ENCODE measurements around the gene COL6A2.

COL6A2 gene

GRCh38 chr21:46150491-46151121 is 52.7 kb downstream of the COL6A2 start:
- Histone ChIP-seq H3K4me1 (ENCODE audit: control insufficient read depth in 5 of 5, insufficient read depth in 5 of 5, low read length in 5 of 5) (peaks cover 0 to 13% (median 12%) of the 10 kb centered on the region in 5 donors), H3K36me3 (ENCODE audit: control insufficient read depth in 5 of 5, insufficient read depth in 5 of 5, low read length in 5 of 5) (no peaks in the 10 kb centered on the region)

GRCh38 chr21:46151261-46151988 is 53.5 kb downstream of the COL6A2 start:
- Histone ChIP-seq H3K4me3 (ENCODE audit: low read depth in 1 of 5, low read length in 5 of 5) (no peak overlapping the region), H3K4me1 (ENCODE audit: control insufficient read depth in 5 of 5, insufficient read depth in 5 of 5, low read length in 5 of 5) (peaks cover 0 to 13% (median 12%) of the 10 kb centered on the region in 5 donors), H3K27ac (ENCODE audit: low read depth, low read length) (no peak overlapping the region), H3K9ac (ENCODE audit: low read length in 5 of 5) (no peak overlapping the region), H3K36me3 (ENCODE audit: control insufficient read depth in 5 of 5, insufficient read depth in 5 of 5, low read length in 5 of 5) (no peaks in the 10 kb centered on the region), H3K9me3 (ENCODE audit: control insufficient read depth in 5 of 5, low read length in 5 of 5) (no peaks in the 10 kb centered on the region), H3K27me3 (ENCODE audit: control insufficient read depth in 5 of 5, insufficient read depth in 4 of 5, low read length in 5 of 5) (peaks cover 0 to 8% (median 3%) of the 10 kb centered on the region in 5 donors)

More at GRCh38 chr21:46150491-46151121, 52.7 kb downstream of the COL6A2 start:
- Histone ChIP-seq H3K4me3 (ENCODE audit: low read depth in 1 of 5, low read length in 5 of 5) (no peak overlapping the region), H3K27ac (ENCODE audit: low read depth, low read length) (no peak overlapping the region), H3K9ac (ENCODE audit: low read length in 5 of 5) (no peak overlapping the region), H3K27me3 (ENCODE audit: control insufficient read depth in 5 of 5, insufficient read depth in 4 of 5, low read length in 5 of 5) (peaks cover 0 to 8% (median 3%) of the 10 kb centered on the region in 5 donors), H3K9me3 (ENCODE audit: control insufficient read depth in 5 of 5, low read length in 5 of 5) (no peaks in the 10 kb centered on the region)

- H3K9ac ChIP-seq (ENCODE audit: low read length in 5 of 5) = no peak overlapping the region
- no peaks in the 10 kb centered on the region for H3K36me3 ChIP-seq (ENCODE audit: control insufficient read depth in 5 of 5, insufficient read depth in 5 of 5, low read length in 5 of 5)
- no peaks in the 10 kb centered on the region for H3K9me3 ChIP-seq (ENCODE audit: control insufficient read depth in 5 of 5, low read length in 5 of 5)
- H3K4me3 ChIP-seq (ENCODE audit: low read depth in 1 of 5, low read length in 5 of 5) = no peak overlapping the region
- H3K27ac ChIP-seq (ENCODE audit: low read depth, low read length) = no peak overlapping the region
- peaks cover 0 to 8% (median 3%) of the 10 kb centered on the region in 5 donors for H3K27me3 ChIP-seq (ENCODE audit: control insufficient read depth in 5 of 5, insufficient read depth in 4 of 5, low read length in 5 of 5)
- peaks cover 0 to 13% (median 12%) of the 10 kb centered on the region in 5 donors for H3K4me1 ChIP-seq (ENCODE audit: control insufficient read depth in 5 of 5, insufficient read depth in 5 of 5, low read length in 5 of 5)
Measured at GRCh38 chr21:46151989-46152926, 54.3 kb downstream of the COL6A2 start.

DNA sequence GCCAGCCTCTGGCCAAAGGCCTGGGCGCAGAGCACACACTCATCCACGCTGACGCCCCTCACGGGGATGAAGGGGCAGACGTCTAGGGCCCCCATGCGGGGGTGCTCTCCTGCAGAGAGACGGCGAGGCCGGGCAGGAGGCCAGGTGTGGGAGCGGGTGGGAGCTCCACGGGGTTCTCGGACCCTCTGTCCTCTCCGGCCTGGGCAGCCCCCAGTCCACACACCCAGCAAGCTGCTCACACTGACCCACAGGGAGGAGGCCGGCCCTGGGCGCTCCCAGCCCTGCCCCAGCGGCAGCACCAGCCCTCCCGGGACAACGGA is 55.0 kb downstream of the COL6A2 start:
- Histone ChIP-seq H3K27me3 (ENCODE audit: control insufficient read depth in 5 of 5, insufficient read depth in 4 of 5, low read length in 5 of 5) (peaks cover 0 to 8% (median 3%) of the 10 kb centered on the region in 5 donors), H3K9me3 (ENCODE audit: control insufficient read depth in 5 of 5, low read length in 5 of 5) (no peaks in the 10 kb centered on the region), H3K4me1 (ENCODE audit: control insufficient read depth in 5 of 5, insufficient read depth in 5 of 5, low read length in 5 of 5) (peaks cover 0 to 13% (median 12%) of the 10 kb centered on the region in 5 donors), H3K36me3 (ENCODE audit: control insufficient read depth in 5 of 5, insufficient read depth in 5 of 5, low read length in 5 of 5) (no peaks in the 10 kb centered on the region), H3K9ac (ENCODE audit: low read length in 5 of 5) (peak overlapping the region in 1 of 5 donors; percentile 35), H3K4me3 (ENCODE audit: low read depth in 1 of 5, low read length in 5 of 5) (peak overlapping the region in 3 of 5 donors; percentile 31 to 46 (median 33)), H3K27ac (ENCODE audit: low read depth, low read length) (no peak overlapping the region)

GRCh38 chr21:46153247-46154154 is 55.6 kb downstream of the COL6A2 start:
- H3K27ac ChIP-seq (ENCODE audit: low read depth, low read length) = no peak overlapping the region
- H3K36me3 ChIP-seq (ENCODE audit: control insufficient read depth in 5 of 5, insufficient read depth in 5 of 5, low read length in 5 of 5) = no peaks in the 10 kb centered on the region
- H3K9ac ChIP-seq (ENCODE audit: low read length in 5 of 5) = peak overlapping the region in 2 of 5 donors; percentile 35 to 64

DNA sequence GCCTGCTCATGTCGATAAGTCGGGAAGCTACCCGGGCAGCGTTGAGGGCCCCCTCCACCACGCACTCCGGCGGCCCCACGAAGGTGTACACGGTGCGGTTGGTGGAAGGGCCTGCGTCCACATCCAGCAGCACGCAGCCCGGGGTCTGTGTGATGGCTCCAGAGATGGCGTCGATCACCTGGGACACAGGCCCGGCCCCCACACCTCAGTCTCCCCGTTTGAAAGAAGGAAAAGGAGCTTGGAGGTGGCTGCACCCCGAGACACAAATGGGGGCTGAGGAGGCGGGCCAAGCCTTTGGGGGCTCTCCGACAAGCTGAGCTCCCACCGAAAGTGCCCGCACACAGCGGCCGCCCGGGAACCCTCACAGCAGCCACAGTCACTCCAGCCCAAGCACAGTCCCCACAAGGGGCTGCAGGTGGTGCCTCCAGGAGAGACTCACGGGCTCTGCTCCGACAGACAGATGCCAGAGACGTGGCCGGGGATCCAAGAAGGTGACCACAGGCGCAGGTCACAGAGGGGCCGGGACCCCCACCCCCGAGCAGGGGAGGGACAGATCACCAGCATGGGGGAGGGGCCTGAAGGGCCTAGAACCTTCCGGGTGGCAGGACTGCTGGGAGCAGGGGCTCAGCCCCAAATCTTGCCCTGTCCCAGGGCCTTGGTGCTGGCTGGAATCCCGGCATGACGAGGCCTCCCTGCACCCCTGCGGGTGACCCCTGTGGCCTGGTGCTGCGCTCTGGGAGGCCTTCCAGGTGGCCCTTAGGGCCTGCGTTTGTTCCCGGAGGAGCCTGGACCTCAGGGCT is 56.4 kb downstream of the COL6A2 start:
- Histone ChIP-seq H3K4me3 (ENCODE audit: low read depth in 1 of 5, low read length in 5 of 5) (no peak overlapping the region), H3K27ac (ENCODE audit: low read depth, low read length) (no peak overlapping the region), H3K4me1 (ENCODE audit: control insufficient read depth in 5 of 5, insufficient read depth in 5 of 5, low read length in 5 of 5) (peaks cover 0 to 13% (median 12%) of the 10 kb centered on the region in 5 donors), H3K9me3 (ENCODE audit: control insufficient read depth in 5 of 5, low read length in 5 of 5) (no peaks in the 10 kb centered on the region), H3K36me3 (ENCODE audit: control insufficient read depth in 5 of 5, insufficient read depth in 5 of 5, low read length in 5 of 5) (no peaks in the 10 kb centered on the region), H3K27me3 (ENCODE audit: control insufficient read depth in 5 of 5, insufficient read depth in 4 of 5, low read length in 5 of 5) (peaks cover 0 to 8% (median 3%) of the 10 kb centered on the region in 5 donors), H3K9ac (ENCODE audit: low read length in 5 of 5) (no peak overlapping the region)

More at GRCh38 chr21:46153247-46154154, 55.6 kb downstream of the COL6A2 start:
- peaks cover 0 to 8% (median 3%) of the 10 kb centered on the region in 5 donors for H3K27me3 ChIP-seq (ENCODE audit: control insufficient read depth in 5 of 5, insufficient read depth in 4 of 5, low read length in 5 of 5)
- peaks cover 0 to 13% (median 12%) of the 10 kb centered on the region in 5 donors for H3K4me1 ChIP-seq (ENCODE audit: control insufficient read depth in 5 of 5, insufficient read depth in 5 of 5, low read length in 5 of 5)
- no peaks in the 10 kb centered on the region for H3K9me3 ChIP-seq (ENCODE audit: control insufficient read depth in 5 of 5, low read length in 5 of 5)
- H3K4me3 ChIP-seq (ENCODE audit: low read depth in 1 of 5, low read length in 5 of 5) = peak overlapping the region in 4 of 5 donors; percentile 6 to 56 (median 38)

GRCh38 chr21:46154955-46155513 is 57.1 kb downstream of the COL6A2 start:
- H3K9ac ChIP-seq (ENCODE audit: low read length in 5 of 5) = no peak overlapping the region
- no peak overlapping the region for H3K27ac ChIP-seq (ENCODE audit: low read depth, low read length)
- H3K27me3 ChIP-seq (ENCODE audit: control insufficient read depth in 5 of 5, insufficient read depth in 4 of 5, low read length in 5 of 5) = peaks cover 0 to 8% (median 3%) of the 10 kb centered on the region in 5 donors
- H3K4me1 ChIP-seq (ENCODE audit: control insufficient read depth in 5 of 5, insufficient read depth in 5 of 5, low read length in 5 of 5) = peaks cover 0 to 13% (median 12%) of the 10 kb centered on the region in 5 donors
- H3K36me3 ChIP-seq (ENCODE audit: control insufficient read depth in 5 of 5, insufficient read depth in 5 of 5, low read length in 5 of 5) = no peaks in the 10 kb centered on the region
- H3K9me3 ChIP-seq (ENCODE audit: control insufficient read depth in 5 of 5, low read length in 5 of 5) = no peaks in the 10 kb centered on the region
- no peak overlapping the region for H3K4me3 ChIP-seq (ENCODE audit: low read depth in 1 of 5, low read length in 5 of 5)

- no peaks in the 10 kb centered on the region for H3K36me3 ChIP-seq (ENCODE audit: control insufficient read depth in 5 of 5, insufficient read depth in 5 of 5, low read length in 5 of 5)
- H3K4me1 ChIP-seq (ENCODE audit: control insufficient read depth in 5 of 5, insufficient read depth in 5 of 5, low read length in 5 of 5) = peaks cover 0 to 13% (median 12%) of the 10 kb centered on the region in 5 donors
- no peak within 1 kb of the TSS for H3K27ac ChIP-seq (ENCODE audit: low read depth, low read length)
- peaks cover 0 to 7% (median 0%) of the 10 kb centered on the region in 5 donors for H3K27me3 ChIP-seq (ENCODE audit: control insufficient read depth in 5 of 5, insufficient read depth in 4 of 5, low read length in 5 of 5)
- H3K9me3 ChIP-seq (ENCODE audit: control insufficient read depth in 5 of 5, low read length in 5 of 5) = no peaks in the 10 kb centered on the region
- H3K9ac ChIP-seq (ENCODE audit: low read length in 5 of 5) = no peak within 1 kb of the TSS
- no peak within 1 kb of the TSS for H3K4me3 ChIP-seq (ENCODE audit: low read depth in 1 of 5, low read length in 5 of 5)
Measured at GRCh38 chr21:46155514-46156377, 57.8 kb downstream of the COL6A2 start, which contains the start of gene FTCD. Gene FTCD, minus strand, starts transcription at chr21:46155579. Its CDS starts 56 bp downstream, at chr21:46155523.
